ENCODE data around the gene TEAD3.

DNA sequence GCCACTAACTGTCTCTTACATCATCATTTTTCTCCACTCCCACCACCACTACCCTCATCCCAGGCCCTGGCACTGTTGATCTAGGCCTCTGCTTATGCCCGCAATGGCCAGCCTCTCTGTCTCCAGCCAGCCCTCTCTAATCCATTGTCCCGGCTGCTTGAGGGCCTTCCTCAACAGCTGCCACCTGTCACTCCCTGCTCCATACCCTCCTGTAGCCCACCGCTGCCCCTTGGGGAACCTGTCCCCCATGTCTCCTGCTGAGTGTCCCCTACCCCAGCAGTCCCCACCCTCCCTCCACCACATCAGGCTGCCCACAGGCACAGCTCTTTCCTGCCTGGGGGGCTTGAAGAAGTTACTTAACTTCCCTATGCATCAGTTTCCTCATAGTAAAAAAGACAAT is 13.4 kb downstream of the TEAD3 start:
- TF ChIP-seq, protein P1, sequence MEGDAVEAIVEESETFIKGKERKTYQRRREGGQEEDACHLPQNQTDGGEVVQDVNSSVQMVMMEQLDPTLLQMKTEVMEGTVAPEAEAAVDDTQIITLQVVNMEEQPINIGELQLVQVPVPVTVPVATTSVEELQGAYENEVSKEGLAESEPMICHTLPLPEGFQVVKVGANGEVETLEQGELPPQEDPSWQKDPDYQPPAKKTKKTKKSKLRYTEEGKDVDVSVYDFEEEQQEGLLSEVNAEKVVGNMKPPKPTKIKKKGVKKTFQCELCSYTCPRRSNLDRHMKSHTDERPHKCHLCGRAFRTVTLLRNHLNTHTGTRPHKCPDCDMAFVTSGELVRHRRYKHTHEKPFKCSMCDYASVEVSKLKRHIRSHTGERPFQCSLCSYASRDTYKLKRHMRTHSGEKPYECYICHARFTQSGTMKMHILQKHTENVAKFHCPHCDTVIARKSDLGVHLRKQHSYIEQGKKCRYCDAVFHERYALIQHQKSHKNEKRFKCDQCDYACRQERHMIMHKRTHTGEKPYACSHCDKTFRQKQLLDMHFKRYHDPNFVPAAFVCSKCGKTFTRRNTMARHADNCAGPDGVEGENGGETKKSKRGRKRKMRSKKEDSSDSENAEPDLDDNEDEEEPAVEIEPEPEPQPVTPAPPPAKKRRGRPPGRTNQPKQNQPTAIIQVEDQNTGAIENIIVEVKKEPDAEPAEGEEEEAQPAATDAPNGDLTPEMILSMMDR (IDR thresholded peaks at IDR 0.05; ENCODE audit: insufficient read depth, low read depth, low read length): no peak
- no peak for TF ChIP-seq EZH2 (IDR thresholded peaks at IDR 0.05; ENCODE audit: insufficient read depth, low read length)

Data from astrocyte (in vitro differentiated cells and primary cell).